Midbrain (tissue), 1 donor: Measurements from ENCODE around the gene HERC2.
"Not testable (repeated sequence)": the region's sequence is repeated elsewhere in the genome, so short reads cannot be mapped to it uniquely, and the experiment has no call there.

Source experiments
- DNase-seq: peaks from one replicate; lab custom pipeline; 2025; lab: John Stamatoyannopoulos, UW

Gene HERC2

GRCh38 chr15:28129231-28129848, 192.6 kb downstream of the HERC2 start:
- no peak for DNase-seq

GRCh38 chr15:28128031-28128430, 193.9 kb downstream of the HERC2 start:
- DNase-seq: peak; percentile 74

DNA sequence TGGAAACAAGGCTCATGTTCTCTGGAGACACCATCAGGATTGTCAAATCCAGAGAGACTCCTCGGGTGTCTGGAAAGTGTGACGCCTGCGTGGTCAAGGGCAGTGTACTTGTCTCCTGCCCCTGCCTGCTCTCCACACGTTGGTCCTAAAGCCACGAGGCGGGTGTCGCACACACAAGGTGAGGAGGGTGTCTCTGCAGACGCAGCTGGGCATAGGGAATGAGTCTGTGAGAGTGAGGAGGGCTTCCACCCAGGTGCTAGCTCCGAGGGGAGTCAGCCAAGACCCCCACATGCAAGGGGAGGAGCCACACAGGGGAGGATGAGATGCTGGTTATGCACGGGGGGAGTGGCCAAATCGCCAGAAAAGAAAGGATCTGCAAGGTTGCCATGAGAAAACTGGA, 194.9 kb downstream of the HERC2 start:
- DNase-seq: no peak

GRCh38 chr15:28125673-28126651, 196.0 kb downstream of the HERC2 start:
- peak; percentile 73 for DNase-seq

DNA sequence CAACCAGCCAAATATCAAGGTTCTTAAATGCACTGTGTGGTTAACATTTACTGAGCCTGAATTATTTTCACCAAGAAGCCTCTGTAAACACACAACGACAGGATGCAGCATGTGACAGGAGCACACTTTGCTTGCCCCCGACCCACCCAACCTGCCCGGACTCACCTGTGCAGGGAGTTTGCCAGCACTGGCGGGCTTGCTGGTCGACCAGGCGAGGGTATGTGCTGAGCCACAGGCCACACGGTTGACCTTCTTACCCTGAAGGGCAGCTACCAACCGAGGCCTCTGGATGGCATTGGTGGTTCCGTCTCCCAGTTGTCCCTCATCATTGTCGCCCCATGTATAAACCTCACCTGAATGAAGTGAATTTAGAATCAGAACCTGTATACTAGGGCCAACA, 197.1 kb downstream of the HERC2 start:
- DNase-seq: no peak

GRCh38 chr15:28123408-28124023, 198.5 kb downstream of the HERC2 start:
- DNase-seq: peak; percentile 66

- DNase-seq: no peak
These were observed 199.7 kb downstream of the HERC2 start for GRCh38 chr15:28122038-28122949.

DNA sequence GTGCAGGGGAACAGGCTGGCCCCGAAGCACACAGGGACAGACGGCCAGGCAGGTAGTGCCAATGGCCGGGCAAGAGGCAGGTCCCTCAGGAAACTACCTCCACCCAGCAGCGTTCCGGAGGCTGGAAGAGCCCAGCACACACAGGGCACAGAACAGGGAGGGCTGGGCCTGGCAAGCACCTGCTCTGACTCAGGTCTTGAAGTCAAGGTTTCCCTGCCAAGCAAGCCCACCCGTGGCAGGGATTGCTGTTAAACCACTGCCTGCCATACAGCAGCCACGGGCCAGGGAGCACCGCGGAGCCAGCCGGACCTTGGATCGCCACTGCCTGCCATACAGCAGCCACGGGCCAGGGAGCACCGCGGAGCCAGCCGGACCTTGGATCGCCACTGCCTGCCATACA, 200.4 kb downstream of the HERC2 start:
- DNase-seq: not testable (repeated sequence)

DNA sequence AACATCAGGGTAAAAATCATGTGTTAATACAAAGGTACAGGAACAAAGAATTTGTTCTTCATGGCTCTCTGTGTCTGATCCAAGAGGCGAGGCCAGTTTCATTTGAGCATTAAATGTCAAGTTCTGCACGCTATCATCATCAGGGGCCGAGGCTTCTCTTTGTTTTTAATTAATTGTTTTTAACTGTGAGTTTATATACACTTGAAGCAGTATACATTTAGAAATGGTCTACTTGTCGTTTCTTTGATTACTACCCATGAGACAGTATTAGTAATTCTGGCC, 201.7 kb downstream of the HERC2 start:
- DNase-seq: no peak

DNA sequence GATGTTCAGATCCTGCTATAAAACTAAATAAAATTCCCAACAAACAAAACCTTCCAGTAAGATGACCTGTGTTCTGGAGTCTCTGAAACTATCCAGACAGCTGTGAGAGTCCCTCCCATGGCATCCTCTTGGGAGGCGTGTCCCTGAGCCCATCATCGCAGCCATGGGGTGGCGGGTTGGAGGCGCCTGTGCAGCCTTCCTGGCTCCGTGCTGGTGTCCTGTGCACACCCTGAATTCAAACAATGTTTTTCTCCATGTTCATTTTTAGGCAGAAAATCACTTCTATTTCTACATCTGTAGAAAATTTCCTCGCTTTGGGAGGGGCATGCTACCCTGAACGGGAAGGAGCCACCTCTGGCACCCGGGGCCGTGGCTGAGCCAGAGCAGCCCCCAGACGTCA, 203.4 kb downstream of the HERC2 start:
- no peak for DNase-seq

GRCh38 chr15:28118083-28118482, 203.9 kb downstream of the HERC2 start:
- DNase-seq: no peak

GRCh38 chr15:28117432-28117990, 204.5 kb downstream of the HERC2 start:
- DNase-seq: no peak

DNA sequence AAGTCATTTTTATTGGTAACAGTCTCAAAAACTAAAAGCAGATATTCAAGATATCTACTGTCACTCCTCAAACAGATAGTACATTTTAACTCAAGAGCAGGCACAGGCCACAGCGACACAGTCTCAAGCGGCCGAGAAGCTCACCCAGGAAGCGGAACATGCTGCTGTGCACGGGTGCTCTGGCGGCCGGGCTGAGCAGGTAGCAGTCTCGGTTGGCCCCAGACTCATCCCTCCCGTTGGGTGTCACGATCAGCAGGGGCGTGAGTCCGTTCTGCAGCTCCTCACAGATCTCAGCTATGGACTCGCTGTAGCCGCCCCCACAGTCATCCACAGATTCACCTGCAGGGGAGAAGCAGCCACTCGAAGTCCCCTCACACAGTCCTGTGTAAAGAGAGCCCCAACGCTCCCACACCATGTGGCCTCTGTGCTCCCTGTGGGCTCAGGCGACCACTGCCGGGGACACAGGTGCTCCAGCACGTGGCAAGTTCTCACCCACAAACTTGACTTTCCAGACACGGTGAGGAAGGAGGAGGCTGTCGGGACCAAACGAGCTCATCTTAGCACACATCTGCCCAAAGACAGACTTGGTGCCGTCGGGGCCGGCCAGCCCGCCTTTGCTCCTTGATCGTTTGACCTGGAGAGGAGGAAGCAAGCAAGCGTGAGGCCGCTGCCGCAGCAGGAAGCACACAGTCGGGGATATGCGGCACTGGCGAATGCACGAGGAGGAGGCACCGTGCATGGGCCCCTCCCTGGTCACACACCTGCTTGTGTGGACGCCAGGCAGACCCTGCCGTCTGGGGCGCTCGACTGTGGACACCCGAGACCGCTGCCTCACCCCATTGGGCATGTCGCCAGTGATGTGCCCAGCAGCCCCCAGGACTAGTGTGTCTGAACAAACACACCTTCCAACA, 205.2 kb downstream of the HERC2 start:
- no peak for DNase-seq

DNA sequence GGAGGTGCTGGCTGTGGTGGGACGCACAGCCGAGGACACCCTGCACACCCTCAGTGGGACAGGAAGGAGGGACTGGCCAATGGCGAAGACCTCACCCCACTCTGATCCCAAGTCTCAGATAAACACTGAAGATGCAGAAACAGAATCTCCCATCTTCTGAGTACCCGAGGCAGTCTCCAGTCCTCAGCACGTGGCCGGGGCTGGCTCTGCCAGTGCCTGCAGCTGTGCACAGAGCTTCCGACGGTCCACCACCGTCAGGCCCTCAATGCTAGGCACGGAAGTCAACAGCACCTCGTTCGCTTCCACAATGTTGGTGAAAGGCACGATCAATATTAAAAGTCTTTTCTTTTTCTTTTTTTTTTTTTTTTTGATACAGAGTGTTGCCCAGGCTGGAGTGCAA, 206.1 kb downstream of the HERC2 start:
- no peak for DNase-seq

DNA sequence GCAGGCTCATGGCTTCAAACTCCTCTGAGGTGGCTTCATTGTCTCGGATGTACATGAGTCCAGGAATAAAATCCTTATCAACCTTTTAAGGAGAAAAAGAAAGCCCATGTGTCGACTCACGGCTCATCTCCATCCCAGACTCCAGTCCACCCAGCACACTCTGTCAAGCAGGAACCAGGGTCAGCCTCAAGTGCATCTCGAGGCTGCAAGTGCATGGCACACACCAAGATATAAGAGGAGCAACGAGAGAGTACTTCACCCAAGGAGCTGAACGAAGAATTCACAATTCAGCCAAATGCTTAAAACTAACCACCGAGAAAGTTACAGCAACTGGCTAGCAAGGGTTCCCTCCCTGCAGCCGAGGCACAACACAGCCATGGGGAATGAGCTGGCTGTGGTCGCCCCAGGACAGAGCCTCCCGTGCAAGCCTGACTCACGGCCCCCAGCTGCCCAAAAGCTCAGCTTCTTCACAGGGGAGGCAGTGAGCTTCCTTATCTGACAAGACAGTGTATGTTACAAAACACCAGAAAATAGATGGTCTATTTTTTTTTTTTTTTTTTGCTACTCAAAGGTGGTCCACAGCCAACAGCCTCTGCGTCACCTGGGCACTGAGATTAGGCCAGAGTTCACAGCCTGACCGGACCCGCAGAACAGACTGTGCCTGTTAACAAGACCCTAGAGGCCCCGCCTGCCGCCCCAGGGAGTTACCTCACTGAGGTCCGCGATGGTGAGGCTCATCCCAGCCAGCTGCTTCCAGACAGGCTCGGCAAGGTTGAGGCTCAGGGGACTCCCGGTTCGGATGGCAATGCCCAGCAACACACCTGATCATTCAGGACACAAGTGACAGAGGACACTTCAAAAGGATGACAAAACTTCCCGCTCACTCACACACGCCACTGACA, 207.0 kb downstream of the HERC2 start:
- DNase-seq: no peak

DNA sequence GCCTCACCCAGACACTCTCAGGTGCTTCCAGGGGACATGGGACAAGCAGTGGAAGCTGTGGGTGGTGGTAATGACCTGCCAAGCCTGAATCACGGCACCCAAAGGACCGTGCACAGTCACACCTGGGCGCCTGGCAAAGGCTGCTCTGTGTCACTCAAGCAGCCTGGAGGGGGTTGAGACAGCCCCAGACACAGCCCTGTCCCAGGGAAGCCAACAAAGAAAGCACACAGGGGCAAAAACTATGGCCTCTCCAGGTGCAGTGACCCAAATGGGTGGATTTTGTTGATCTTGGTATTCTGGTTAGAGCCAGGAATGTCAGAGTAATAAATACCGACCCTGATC, 207.9 kb downstream of the HERC2 start:
- DNase-seq: no peak

- DNase-seq: no peak
These were observed 208.4 kb downstream of the HERC2 start for GRCh38 chr15:28113394-28114113.

- no peak for DNase-seq
These were observed 209.0 kb downstream of the HERC2 start for GRCh38 chr15:28112962-28113361.
